Activated CD8-positive, alpha-beta memory T cell treated with anti-CD3 and anti-CD28 coated beads, Interleukin-2, amount 50 U/mL, for 1 hour (primary cell): ENCODE measurements around the gene SYPL2.

Source experiments
- DNase-seq: peaks from one replicate; pipeline ENCODE4 v3.0.0-alpha.2; 2020; ENCODE audit errors: extremely low read depth

Gene SYPL2

GRCh38 chr1:109491372-109491771 lies 25.0 kb downstream of the SYPL2 start:
- no peak for DNase-seq

- DNase-seq = no peak
Measured at GRCh38 chr1:109492779-109493178, 26.4 kb downstream of the SYPL2 start.

- no peak for DNase-seq
Measured at GRCh38 chr1:109493227-109493626, 26.9 kb downstream of the SYPL2 start.

GRCh38 chr1:109493805-109494539 lies 27.6 kb downstream of the SYPL2 start, which contains the start of gene CYB561D1:
Gene CYB561D1, plus strand, starts transcription at chr1:109494094. Its CDS starts 46 bp downstream, at chr1:109494140.
- DNase-seq = peak; percentile 64

GRCh38 chr1:109495738-109496137 lies 29.4 kb downstream of the SYPL2 start:
- DNase-seq = no peak

GRCh38 chr1:109497449-109498160 lies 31.3 kb downstream of the SYPL2 start:
- DNase-seq = no peak

- no peak for DNase-seq
Measured at GRCh38 chr1:109498161-109498801, 31.9 kb downstream of the SYPL2 start.

GRCh38 chr1:109499081-109499480 lies 32.7 kb downstream of the SYPL2 start:
- DNase-seq = no peak

GRCh38 chr1:109499661-109500536 lies 33.6 kb downstream of the SYPL2 start:
- DNase-seq = no peak

- DNase-seq = no peak
Measured at GRCh38 chr1:109500941-109501381, 34.6 kb downstream of the SYPL2 start.

GRCh38 chr1:109501644-109502363 lies 35.5 kb downstream of the SYPL2 start:
- no peak for DNase-seq

- no peak for DNase-seq
Measured at GRCh38 chr1:109502364-109502851, 36.1 kb downstream of the SYPL2 start.

- no peak for DNase-seq
Measured at GRCh38 chr1:109503935-109504334, 37.6 kb downstream of the SYPL2 start.

GRCh38 chr1:109504974-109505373 lies 38.6 kb downstream of the SYPL2 start:
- DNase-seq = no peak

- no peak for DNase-seq
Measured at GRCh38 chr1:109508001-109508872, 41.9 kb downstream of the SYPL2 start.

- no peak for DNase-seq
Measured at GRCh38 chr1:109508873-109509175, 42.5 kb downstream of the SYPL2 start.

- DNase-seq = no peak
Measured at GRCh38 chr1:109509176-109510134, 43.1 kb downstream of the SYPL2 start, which contains the start of gene AMIGO1. Gene AMIGO1, minus strand, starts transcription at chr1:109509727. Its CDS starts 815 bp downstream, at chr1:109508912.

- DNase-seq = no peak
Measured at GRCh38 chr1:109513110-109513710, 46.9 kb downstream of the SYPL2 start.
